Activated CD8-positive, alpha-beta memory T cell treated with anti-CD3 and anti-CD28 coated beads, Interleukin-2, amount 10 ng/mL, durations not matched to agents 7 days and 5 days (primary cell): Measurements from ENCODE around the gene HSD3B7. TPM values are rescaled to one million over a fixed set of nuclear protein-coding genes. Genes with fewer than 3 reads are reported as not detected.

Experiments
- ATAC-seq: fragments of 150-1000 bp; cut with Tn5 transposase; one replicate; pipeline ENCODE4 v1.10.0; 2021; ENCODE audit warnings: moderate library complexity
- CTCF ChIA-PET: fragments of 350-600 bp; sonication (Branson Sonifier 250); formaldehyde crosslinking; loops from one replicate; lab custom pipeline; 2021; ENCODE audit warnings: antibody characterized with exemption; lab: Charles Lee
- DNase-seq: peaks from one replicate; pipeline ENCODE4 v3.0.0-alpha.2; 2020
- H3K27ac Mint-ChIP-seq: one replicate; pipeline ENCODE4 v1.8.0; 2021; ENCODE audit warnings: mild to moderate bottlenecking, mixed read lengths
- H3K27me3 Mint-ChIP-seq: one replicate; pipeline ENCODE4 v1.8.0; 2021; ENCODE audit warnings: mixed read lengths
- H3K36me3 Mint-ChIP-seq: one replicate; pipeline ENCODE4 v1.8.0; 2021; ENCODE audit warnings: mild to moderate bottlenecking, mixed read lengths
- H3K4me1 Mint-ChIP-seq: one replicate; pipeline ENCODE4 v1.8.0; 2021; ENCODE audit warnings: mixed read lengths
- H3K4me3 Mint-ChIP-seq: one replicate; pipeline ENCODE4 v1.8.0; 2021; ENCODE audit warnings: mild to moderate bottlenecking, moderate library complexity, mixed read lengths
- H3K9me3 Mint-ChIP-seq: one replicate; pipeline ENCODE4 v1.8.0; 2022; ENCODE audit warnings: low read depth, mixed read lengths
- total RNA-seq, 2 experiments: library from RNA; stranded (reverse); gene quantifications; one replicate each; pipeline ENCODE4 v1.2.3, GENCODE V29; 2021

The HSD3B7 gene
- total RNA-seq, 2 experiments from 2014 or later, result 6.6 to 9.7 TPM

DNA sequence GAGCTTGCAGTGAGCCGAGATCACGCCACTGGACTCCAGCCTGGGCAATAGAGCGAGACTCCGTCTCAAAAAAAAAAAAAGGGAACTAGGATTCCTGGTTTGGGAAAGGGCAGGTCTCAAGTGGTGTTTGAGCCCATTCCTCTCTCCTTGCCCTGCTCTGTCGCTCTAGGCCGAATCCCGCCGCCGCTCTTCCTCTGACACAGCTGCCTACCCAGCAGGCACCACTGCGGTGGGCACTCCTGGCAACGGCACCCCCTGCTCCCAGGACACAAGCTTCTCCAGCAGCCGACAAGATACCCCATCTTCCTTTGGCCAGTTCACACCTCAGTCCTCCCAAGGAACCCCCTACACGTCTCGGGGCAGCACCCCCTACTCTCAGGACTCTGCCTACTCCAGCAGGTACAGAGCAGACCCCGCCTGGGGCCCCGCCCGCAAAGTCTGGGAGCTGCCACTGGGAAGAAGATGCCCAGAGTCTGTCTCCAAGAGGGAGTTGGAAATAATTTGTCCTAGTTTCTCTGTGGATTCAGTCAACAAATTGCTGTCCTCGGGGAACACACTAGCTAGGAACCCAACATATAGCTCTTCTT, 21.0 kb upstream of the HSD3B7 start:
- Mint-ChIP-seq H3K4me3 (no peak overlapping the region), H3K9me3 (no peaks in the 10 kb centered on the region), H3K27ac (no peak overlapping the region), H3K4me1 (peaks cover 14% of the 10 kb centered on the region), H3K27me3 (no peaks in the 10 kb centered on the region), H3K36me3 (peaks cover 52% of the 10 kb centered on the region)
- CTCF ChIA-PET, result interaction anchor here (1.1 kb wide), 1 partner anchor 10 kb away, joined by 3 read pairs; no protein-coding TSS in a partner anchor
- ATAC-seq (no peak), DNase-seq (no peak)

DNA sequence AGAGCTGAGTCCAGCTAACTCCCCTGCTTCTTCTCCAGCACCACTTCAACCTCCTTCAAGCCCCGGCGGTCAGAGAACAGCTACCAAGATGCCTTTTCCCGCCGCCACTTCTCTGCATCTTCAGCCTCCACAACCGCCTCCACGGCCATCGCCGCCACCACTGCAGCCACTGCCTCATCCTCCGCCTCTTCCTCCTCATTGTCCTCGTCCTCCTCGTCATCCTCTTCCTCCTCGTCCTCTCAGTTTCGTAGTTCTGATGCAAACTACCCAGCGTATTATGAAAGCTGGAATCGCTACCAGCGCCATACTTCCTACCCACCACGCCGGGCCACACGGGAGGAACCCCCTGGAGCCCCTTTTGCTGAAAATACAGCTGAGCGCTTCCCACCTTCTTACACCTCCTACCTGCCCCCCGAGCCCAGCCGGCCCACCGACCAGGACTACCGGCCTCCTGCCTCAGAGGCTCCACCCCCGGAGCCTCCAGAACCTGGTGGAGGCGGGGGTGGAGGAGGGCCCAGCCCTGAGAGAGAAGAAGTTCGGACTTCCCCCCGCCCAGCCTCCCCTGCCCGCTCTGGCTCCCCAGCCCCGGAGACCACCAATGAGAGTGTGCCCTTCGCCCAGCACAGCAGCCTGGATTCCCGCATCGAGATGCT, 20.3 kb upstream of the HSD3B7 start:
- peaks cover 7% of the 10 kb centered on the region for H3K4me1 Mint-ChIP-seq
- H3K4me3 Mint-ChIP-seq, result no peak overlapping the region
- no peaks in the 10 kb centered on the region for H3K9me3 Mint-ChIP-seq
- CTCF ChIA-PET, result interaction anchor here (1.1 kb wide), 1 partner anchor 11 kb away, joined by 3 read pairs; no protein-coding TSS in a partner anchor
- no peak for DNase-seq
- peaks cover 51% of the 10 kb centered on the region for H3K36me3 Mint-ChIP-seq
- ATAC-seq, result no peak
- no peak overlapping the region for H3K27ac Mint-ChIP-seq
- H3K27me3 Mint-ChIP-seq, result no peaks in the 10 kb centered on the region

DNA sequence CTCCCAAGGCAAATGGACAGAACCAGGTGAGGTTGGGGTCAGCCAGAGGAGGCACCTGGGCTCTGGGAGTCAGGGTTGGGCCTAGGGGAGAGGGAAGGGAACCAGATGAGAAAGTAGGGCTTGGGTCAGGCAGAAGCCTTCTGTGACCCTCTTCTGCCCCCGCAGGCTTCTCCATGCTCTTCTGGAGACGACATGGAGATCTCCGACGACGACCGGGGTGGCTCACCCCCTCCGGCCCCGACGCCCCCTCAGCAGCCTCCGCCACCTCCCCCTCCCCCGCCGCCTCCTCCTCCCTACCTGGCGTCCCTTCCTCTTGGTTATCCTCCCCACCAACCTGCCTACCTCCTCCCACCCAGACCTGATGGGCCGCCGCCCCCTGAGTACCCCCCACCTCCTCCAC, 19.6 kb upstream of the HSD3B7 start:
- no peak for DNase-seq
- Mint-ChIP-seq H3K4me3 (no peak overlapping the region), H3K27me3 (no peaks in the 10 kb centered on the region), H3K4me1 (no peaks in the 10 kb centered on the region), H3K36me3 (peaks cover 46% of the 10 kb centered on the region), H3K27ac (no peak overlapping the region), H3K9me3 (no peaks in the 10 kb centered on the region)
- CTCF ChIA-PET, result no interaction called here
- ATAC-seq, result no peak

DNA sequence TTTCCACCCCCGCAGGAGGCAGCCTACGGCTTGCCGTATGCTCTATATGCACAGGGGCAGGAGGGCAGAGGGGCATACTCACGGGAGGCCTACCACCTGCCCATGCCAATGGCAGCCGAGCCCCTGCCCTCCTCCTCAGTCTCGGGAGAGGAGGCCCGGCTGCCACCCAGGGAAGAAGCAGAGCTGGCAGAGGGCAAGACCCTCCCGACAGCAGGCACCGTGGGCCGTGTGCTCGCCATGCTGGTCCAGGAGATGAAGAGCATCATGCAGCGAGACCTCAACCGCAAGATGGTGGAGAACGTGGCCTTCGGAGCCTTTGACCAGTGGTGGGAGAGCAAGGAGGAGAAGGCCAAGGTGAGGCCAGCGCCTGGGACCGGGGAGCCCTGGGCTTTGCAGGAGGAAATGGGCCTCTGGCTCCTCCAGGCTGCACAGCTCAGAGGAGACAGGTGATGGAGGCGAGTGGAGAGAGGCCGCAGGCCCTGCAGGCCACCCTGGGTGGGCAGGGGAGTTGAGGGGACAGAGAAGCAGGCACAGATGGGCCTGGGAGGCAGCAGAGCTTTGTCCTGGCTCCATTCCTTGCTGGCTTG, 18.9 kb upstream of the HSD3B7 start:
- Mint-ChIP-seq H3K36me3 (peaks cover 49% of the 10 kb centered on the region), H3K4me1 (no peaks in the 10 kb centered on the region), H3K27me3 (no peaks in the 10 kb centered on the region), H3K9me3 (no peaks in the 10 kb centered on the region), H3K4me3 (no peak overlapping the region), H3K27ac (no peak overlapping the region)
- no peak for DNase-seq
- CTCF ChIA-PET, result no interaction called here
- no peak for ATAC-seq

DNA sequence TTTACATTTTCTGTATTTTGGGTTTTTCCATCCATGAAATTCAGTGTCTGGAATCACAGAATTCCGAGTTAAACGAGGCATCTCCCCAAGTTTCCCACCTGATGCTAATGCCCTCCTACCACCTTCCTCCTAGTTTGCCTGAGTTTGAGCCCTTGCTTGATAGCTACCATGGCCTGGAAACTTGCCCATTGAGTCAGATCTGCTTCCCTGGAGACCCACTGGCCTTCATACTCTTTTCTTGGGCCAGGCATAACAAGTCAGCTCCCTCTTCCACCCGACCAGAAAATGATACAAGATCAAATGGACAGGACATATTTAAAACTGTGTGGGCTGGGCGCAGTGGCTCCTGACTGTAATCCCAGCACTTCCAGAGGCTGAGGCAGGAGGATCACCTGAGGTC, 17.2 kb upstream of the HSD3B7 start:
- ATAC-seq (no peak), DNase-seq (no peak)
- Mint-ChIP-seq H3K4me1 (no peaks in the 10 kb centered on the region), H3K27me3 (no peaks in the 10 kb centered on the region), H3K36me3 (peaks cover 48% of the 10 kb centered on the region), H3K27ac (no peak overlapping the region), H3K4me3 (no peak overlapping the region), H3K9me3 (no peaks in the 10 kb centered on the region)
- CTCF ChIA-PET, result interaction anchor here (0.9 kb wide), 1 partner anchor 175 kb away, joined by 3 read pairs; no protein-coding TSS in a partner anchor

DNA sequence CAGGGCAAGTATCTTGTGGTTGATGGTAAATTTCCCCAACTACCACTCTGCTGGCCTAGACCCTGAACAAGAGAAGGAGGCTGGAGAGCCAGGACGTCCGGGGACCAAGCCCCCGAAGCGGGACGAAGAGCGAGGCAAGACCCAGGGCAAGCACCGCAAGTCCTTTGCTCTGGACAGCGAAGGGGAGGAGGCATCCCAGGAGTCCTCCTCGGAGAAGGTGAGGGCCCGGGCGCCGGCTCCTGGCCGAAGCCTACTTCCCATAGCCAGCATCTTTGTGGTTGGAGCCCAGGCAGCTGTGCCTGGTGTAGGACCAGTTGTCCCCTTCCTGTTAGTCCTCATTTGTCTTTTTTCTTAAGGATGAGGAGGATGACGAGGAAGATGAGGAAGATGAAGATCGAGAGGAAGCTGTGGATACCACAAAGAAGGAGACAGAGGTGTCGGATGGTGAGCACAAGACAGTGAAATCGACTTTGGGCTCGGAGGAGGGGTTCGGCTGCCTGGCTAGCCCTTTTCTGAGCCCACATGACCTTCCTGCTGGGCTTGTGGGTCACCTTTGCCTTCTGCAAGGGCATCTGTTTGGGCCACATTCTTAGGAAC, 15.7 kb upstream of the HSD3B7 start:
- Mint-ChIP-seq H3K27me3 (no peaks in the 10 kb centered on the region), H3K36me3 (peaks cover 47% of the 10 kb centered on the region), H3K4me3 (no peak overlapping the region), H3K9me3 (no peaks in the 10 kb centered on the region), H3K27ac (no peak overlapping the region), H3K4me1 (no peaks in the 10 kb centered on the region)
- no peak for DNase-seq
- ATAC-seq, result no peak
- CTCF ChIA-PET, result interaction anchor here (1.0 kb wide), 1 partner anchor 14 kb away, joined by 3 read pairs; no protein-coding TSS in a partner anchor

DNA sequence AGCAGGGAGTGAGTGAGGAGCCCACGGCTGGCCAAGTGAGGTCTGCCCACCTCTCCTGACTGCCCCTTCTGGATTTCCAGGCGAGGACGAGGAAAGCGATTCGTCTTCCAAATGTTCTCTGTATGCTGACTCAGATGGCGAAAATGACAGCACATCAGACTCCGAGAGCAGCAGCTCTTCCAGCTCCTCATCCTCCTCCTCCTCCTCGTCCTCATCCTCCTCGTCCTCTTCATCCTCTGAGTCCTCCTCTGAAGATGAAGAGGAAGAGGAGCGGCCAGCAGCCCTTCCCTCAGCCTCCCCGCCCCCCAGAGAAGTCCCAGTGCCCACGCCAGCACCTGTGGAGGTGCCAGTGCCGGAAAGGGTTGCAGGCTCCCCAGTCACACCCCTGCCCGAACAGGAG, 13.7 kb upstream of the HSD3B7 start:
- ATAC-seq, result no peak
- no peaks in the 10 kb centered on the region for H3K9me3 Mint-ChIP-seq
- no peak for DNase-seq
- H3K4me3 Mint-ChIP-seq, result no peak overlapping the region
- no peaks in the 10 kb centered on the region for H3K4me1 Mint-ChIP-seq
- peaks cover 48% of the 10 kb centered on the region for H3K36me3 Mint-ChIP-seq
- no peak overlapping the region for H3K27ac Mint-ChIP-seq
- no peaks in the 10 kb centered on the region for H3K27me3 Mint-ChIP-seq
- CTCF ChIA-PET, result interaction anchor here (1.4 kb wide), 1 partner anchor 125 kb away, joined by 3 read pairs; no protein-coding TSS in a partner anchor

DNA sequence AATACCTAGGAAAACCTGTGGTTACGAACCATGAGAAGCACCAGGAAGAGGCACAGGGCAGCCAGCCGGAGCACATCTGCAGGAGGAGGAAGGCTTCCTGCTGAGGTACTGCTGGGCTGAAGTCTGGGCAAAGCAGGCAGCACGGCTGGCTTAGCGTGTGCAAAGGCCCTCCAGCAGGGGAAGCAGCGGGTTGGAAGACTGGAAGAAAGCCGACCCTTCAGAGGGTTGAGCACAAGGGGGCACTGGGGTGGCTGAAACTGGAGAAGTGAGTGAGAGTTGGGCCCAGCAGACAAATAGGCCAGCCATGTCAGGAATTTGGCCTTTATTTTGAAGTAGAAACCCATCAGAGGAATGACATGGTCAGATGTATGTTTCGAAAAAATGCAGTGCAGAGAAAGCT, 12.1 kb upstream of the HSD3B7 start:
- H3K36me3 Mint-ChIP-seq, result peaks cover 46% of the 10 kb centered on the region
- ATAC-seq, result peak; percentile 27
- H3K4me3 Mint-ChIP-seq, result no peak overlapping the region
- no peak for DNase-seq
- H3K27me3 Mint-ChIP-seq, result no peaks in the 10 kb centered on the region
- H3K27ac Mint-ChIP-seq, result no peak overlapping the region
- no peaks in the 10 kb centered on the region for H3K9me3 Mint-ChIP-seq
- H3K4me1 Mint-ChIP-seq, result no peaks in the 10 kb centered on the region
- CTCF ChIA-PET, result interaction anchor here (0.9 to 1.2 kb wide), 2 partner anchors 12 to 19 kb away, joined by 3 read pairs; partner anchors contain the start of gene HSD3B7

DNA sequence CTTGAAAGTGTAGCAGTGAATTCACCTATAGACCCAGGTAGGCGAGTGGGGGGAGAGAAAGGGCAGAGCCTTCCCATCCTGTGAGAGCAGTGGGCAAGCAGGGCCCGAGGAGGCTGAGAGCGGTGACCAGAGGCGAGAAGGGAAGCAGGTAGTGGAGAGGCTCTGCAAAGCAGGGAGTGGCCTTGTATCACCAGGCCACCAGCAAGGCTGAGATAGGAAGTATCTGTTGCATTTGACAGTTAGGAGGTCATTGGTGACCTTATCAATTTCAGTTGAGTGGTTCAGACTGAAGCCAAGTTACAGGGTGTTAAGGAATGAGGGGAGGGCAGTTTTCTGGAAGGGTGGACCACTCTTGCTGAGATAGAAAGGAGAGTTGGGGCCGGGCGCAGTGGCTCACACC, 10.7 kb upstream of the HSD3B7 start:
- H3K27ac Mint-ChIP-seq, result no peak overlapping the region

DNA sequence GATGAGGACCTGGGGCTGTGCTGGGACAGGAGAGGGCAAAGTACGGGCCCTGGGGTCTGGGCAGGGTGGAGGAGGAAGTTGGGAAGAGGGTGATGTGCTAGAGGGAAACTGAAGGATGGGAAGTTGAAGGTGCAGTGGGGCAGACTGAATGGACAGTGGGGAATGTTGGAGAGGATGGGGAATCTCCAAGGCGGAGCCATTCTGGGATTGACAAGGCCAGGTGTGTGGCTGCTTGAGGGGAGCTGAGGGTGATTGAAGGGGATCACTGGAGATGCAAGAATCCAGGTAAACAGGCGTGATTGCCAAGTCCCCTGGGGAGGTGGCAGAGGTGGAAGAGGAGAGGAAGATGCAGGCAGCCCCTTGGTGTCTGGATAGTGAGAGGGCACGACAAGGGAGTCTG, 8.5 kb upstream of the HSD3B7 start:
- CTCF ChIA-PET, result no interaction called here
- no peaks in the 10 kb centered on the region for H3K9me3 Mint-ChIP-seq
- H3K4me3 Mint-ChIP-seq, result no peak overlapping the region
- DNase-seq, result no peak
- H3K27ac Mint-ChIP-seq, result no peak overlapping the region
- H3K4me1 Mint-ChIP-seq, result no peaks in the 10 kb centered on the region
- H3K36me3 Mint-ChIP-seq, result peaks cover 32% of the 10 kb centered on the region
- ATAC-seq, result no peak
- no peaks in the 10 kb centered on the region for H3K27me3 Mint-ChIP-seq

More for the DNA sequence above, 10.7 kb upstream of the HSD3B7 start:
- Mint-ChIP-seq H3K27me3 (no peaks in the 10 kb centered on the region), H3K4me3 (no peak overlapping the region), H3K4me1 (no peaks in the 10 kb centered on the region), H3K36me3 (peaks cover 42% of the 10 kb centered on the region), H3K9me3 (no peaks in the 10 kb centered on the region)
- DNase-seq (no peak), ATAC-seq (no peak)
- CTCF ChIA-PET, result no interaction called here

DNA sequence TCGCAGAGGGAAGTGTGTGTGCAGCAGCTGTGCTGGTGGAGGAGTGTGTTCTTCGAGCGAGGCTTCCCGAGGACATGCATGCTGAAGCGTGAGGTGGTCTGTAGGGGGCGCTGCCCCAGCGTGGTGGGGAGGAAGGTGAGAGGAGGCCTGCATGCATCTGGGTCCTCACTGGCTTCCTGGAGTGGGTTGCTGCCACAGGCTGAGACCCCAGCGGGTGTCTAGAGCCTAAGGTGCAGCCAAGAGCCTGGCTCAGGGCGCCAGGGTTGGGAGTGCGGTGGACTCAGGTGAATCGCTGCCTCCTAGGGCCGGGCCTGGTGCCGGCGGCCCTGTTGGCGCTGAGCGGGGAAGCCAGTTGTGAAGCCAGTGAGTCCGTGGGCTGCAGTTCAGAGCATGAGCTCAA, 7.5 kb upstream of the HSD3B7 start:
- peaks cover 26% of the 10 kb centered on the region for H3K36me3 Mint-ChIP-seq
- CTCF ChIA-PET, result interaction anchor here (0.7 to 0.8 kb wide), 3 partner anchors 17 to 133 kb away, joined by 3 read pairs; no protein-coding TSS in a partner anchor
- no peaks in the 10 kb centered on the region for H3K4me1 Mint-ChIP-seq
- no peak overlapping the region for H3K4me3 Mint-ChIP-seq
- DNase-seq (no peak), ATAC-seq (peak; percentile 25)
- no peaks in the 10 kb centered on the region for H3K27me3 Mint-ChIP-seq
- no peaks in the 10 kb centered on the region for H3K9me3 Mint-ChIP-seq
- no peak overlapping the region for H3K27ac Mint-ChIP-seq

DNA sequence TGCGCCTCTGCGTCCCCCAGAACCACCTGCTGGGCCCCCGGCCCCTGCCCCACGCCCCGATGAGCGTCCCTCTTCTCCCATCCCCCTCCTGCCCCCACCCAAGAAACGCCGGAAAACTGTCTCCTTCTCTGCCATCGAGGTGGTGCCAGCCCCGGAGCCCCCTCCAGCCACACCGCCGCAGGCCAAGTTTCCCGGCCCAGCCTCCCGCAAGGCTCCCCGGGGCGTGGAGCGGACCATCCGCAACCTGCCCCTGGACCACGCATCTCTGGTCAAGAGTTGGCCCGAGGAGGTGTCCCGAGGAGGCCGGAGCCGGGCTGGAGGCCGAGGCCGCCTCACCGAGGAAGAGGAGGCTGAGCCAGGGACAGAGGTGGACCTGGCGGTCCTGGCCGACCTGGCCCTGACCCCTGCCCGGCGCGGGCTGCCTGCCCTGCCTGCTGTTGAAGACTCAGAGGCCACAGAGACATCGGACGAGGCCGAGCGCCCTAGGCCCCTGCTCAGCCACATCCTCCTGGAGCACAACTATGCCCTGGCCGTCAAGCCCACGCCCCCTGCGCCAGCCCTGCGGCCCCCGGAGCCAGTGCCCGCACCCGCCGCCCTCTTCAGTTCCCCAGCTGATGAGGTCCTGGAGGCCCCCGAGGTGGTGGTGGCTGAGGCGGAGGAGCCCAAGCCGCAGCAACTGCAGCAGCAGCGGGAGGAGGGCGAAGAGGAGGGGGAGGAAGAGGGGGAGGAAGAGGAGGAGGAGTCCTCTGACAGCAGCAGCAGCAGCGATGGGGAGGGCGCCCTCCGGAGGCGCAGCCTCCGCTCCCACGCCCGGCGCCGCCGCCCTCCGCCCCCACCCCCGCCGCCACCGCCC, 5.6 kb upstream of the HSD3B7 start:
- Mint-ChIP-seq H3K4me1 (peaks cover 2% of the 10 kb centered on the region), H3K36me3 (peaks cover 20% of the 10 kb centered on the region), H3K27ac (no peak overlapping the region), H3K27me3 (no peaks in the 10 kb centered on the region), H3K9me3 (no peaks in the 10 kb centered on the region), H3K4me3 (no peak overlapping the region)
- DNase-seq, result no peak
- CTCF ChIA-PET, result no interaction called here
- no peak for ATAC-seq

DNA sequence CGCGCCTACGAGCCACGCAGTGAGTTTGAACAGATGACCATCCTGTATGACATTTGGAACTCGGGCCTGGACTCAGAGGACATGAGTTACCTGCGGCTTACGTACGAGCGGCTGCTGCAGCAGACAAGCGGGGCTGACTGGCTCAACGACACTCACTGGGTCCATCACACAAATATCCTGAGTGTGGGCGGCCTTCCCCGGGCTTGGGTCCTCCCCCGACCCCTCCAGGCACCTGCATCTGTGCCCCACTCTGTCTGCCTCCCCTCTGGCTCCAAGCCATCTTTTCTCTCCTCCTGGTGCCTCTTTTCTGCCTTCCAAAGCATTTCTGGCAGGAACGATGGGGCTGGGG, 5.0 kb upstream of the HSD3B7 start:
- CTCF ChIA-PET, result no interaction called here
- DNase-seq (no peak), ATAC-seq (no peak)
- no peaks in the 10 kb centered on the region for H3K27me3 Mint-ChIP-seq
- peaks cover 19% of the 10 kb centered on the region for H3K36me3 Mint-ChIP-seq
- H3K4me1 Mint-ChIP-seq, result peaks cover 7% of the 10 kb centered on the region
- no peak overlapping the region for H3K4me3 Mint-ChIP-seq
- no peak overlapping the region for H3K27ac Mint-ChIP-seq
- no peaks in the 10 kb centered on the region for H3K9me3 Mint-ChIP-seq
